ENCODE results near the gene GMEB1.

DNA sequence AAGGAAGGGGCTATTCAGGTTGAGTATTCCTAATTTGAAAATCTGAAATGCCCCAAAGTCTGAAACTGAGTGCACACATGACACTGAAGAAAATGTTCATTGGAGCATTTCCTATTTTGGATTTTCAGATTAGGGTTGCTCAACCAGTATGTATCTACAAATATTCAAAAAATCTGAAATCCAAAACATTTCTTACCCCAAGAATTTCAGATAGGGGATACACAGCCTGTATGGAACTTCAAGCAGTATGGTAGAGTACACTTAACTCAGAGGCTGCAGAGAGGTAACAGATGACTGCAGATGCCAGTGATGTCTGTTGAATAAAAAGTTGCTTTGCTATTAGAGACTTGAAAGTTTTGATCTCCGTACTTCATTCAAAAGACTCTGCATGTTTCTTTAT lies 87.1 kb downstream of the GMEB1 start:
- no peak for TF ChIP-seq CTCF (IDR thresholded peaks at IDR 0.05)
- no peak for TF ChIP-seq EZH2 (IDR thresholded peaks at IDR 0.05; ENCODE audit: borderline replicate concordance, insufficient read depth, low read depth, low read length, poor library complexity, severe bottlenecking)

All from B cell (primary cell).